HEK293 (cell line): Measurements from ENCODE around the gene HDGF.

Source experiments
- BCL11B ChIP-seq: fragments of 450-650 bp; formaldehyde crosslinking; IDR thresholded peaks from 2 replicates; pipeline ENCODE4 v1.5.1; 2016; ENCODE audit warnings: low read depth, missing biosample characterization, missing genetic modification characterization
- CTCF ChIP-seq: fragments of 450-650 bp; formaldehyde crosslinking; IDR thresholded peaks from 2 replicates; pipeline ENCODE4 v1.5.1; 2016; ENCODE audit warnings: missing biosample characterization, missing genetic modification characterization
- EGR2 ChIP-seq: fragments of 450-650 bp; formaldehyde crosslinking; IDR thresholded peaks from 2 replicates; pipeline ENCODE4 v1.5.1; 2016; ENCODE audit warnings: low read depth, missing biosample characterization, missing genetic modification characterization
- FEZF1 ChIP-seq: fragments of 450-650 bp; formaldehyde crosslinking; IDR thresholded peaks from 2 replicates; pipeline ENCODE4 v1.5.1; 2016; ENCODE audit warnings: missing biosample characterization, missing genetic modification characterization
- GLIS2 ChIP-seq: fragments of 450-650 bp; formaldehyde crosslinking; IDR thresholded peaks from 2 replicates; pipeline ENCODE4 v1.5.1; 2016; ENCODE audit warnings: missing biosample characterization, missing genetic modification characterization
- HOXC10 ChIP-seq: sonication (generic); formaldehyde crosslinking; IDR thresholded peaks from 2 replicates; pipeline ENCODE4 v1.8.1; 2023; ENCODE audit warnings: mild to moderate bottlenecking, missing genetic modification reagents
- KLF1 ChIP-seq: fragments of 450-650 bp; formaldehyde crosslinking; IDR thresholded peaks from 2 replicates; pipeline ENCODE4 v1.5.1; 2016; ENCODE audit warnings: missing biosample characterization, missing genetic modification characterization
- KLF16 ChIP-seq: fragments of 450-650 bp; formaldehyde crosslinking; IDR thresholded peaks from 2 replicates; pipeline ENCODE4 v1.5.1; 2017; ENCODE audit warnings: missing biosample characterization, missing genetic modification characterization
- KLF8 ChIP-seq: fragments of 450-650 bp; formaldehyde crosslinking; IDR thresholded peaks from 2 replicates; pipeline ENCODE4 v1.5.1; 2016; ENCODE audit warnings: missing biosample characterization, missing genetic modification characterization
- MZF1 ChIP-seq: fragments of 450-650 bp; formaldehyde crosslinking; IDR thresholded peaks from 2 replicates; pipeline ENCODE4 v1.5.1; 2017; ENCODE audit warnings: missing biosample characterization, missing genetic modification characterization, borderline replicate concordance
- PATZ1 ChIP-seq: fragments of 450-650 bp; formaldehyde crosslinking; IDR thresholded peaks from 2 replicates; pipeline ENCODE4 v1.5.1; 2016; ENCODE audit warnings: missing biosample characterization, missing genetic modification characterization
- PRDM10 ChIP-seq: fragments of 450-650 bp; formaldehyde crosslinking; IDR thresholded peaks from 2 replicates; pipeline ENCODE4 v1.5.1; 2016; ENCODE audit warnings: missing biosample characterization, missing genetic modification characterization
- SP2 ChIP-seq: fragments of 450-650 bp; formaldehyde crosslinking; IDR thresholded peaks from 2 replicates; pipeline ENCODE4 v1.5.1; 2016; ENCODE audit warnings: missing biosample characterization, missing genetic modification characterization
- SP3 ChIP-seq: fragments of 450-650 bp; formaldehyde crosslinking; IDR thresholded peaks from 2 replicates; pipeline ENCODE4 v1.5.1; 2016; ENCODE audit warnings: missing biosample characterization, missing genetic modification characterization
- TRIM28 ChIP-seq: IDR thresholded peaks from 2 replicates; pipeline ENCODE4 v1.6.1; 2011; ENCODE audit warnings: low read length, control low read depth, borderline replicate concordance
- WT1 ChIP-seq: fragments of 450-650 bp; formaldehyde crosslinking; IDR thresholded peaks from 2 replicates; pipeline ENCODE4 v1.5.1; 2016; ENCODE audit warnings: missing biosample characterization, missing genetic modification characterization
- ZBTB48 ChIP-seq: fragments of 450-650 bp; formaldehyde crosslinking; IDR thresholded peaks from 2 replicates; pipeline ENCODE4 v1.5.1; 2016; ENCODE audit warnings: missing biosample characterization, missing genetic modification characterization
- ZEB2 ChIP-seq: fragments of 450-650 bp; formaldehyde crosslinking; IDR thresholded peaks from 2 replicates; pipeline ENCODE4 v1.5.1; 2016; ENCODE audit warnings: missing biosample characterization, missing genetic modification characterization
- ZFHX2 ChIP-seq: fragments of 450-650 bp; formaldehyde crosslinking; conservative IDR thresholded peaks from 2 replicates; pipeline ENCODE4 v1.5.1; 2016; ENCODE audit warnings: missing biosample characterization, missing genetic modification characterization
- ZIC2 ChIP-seq: fragments of 450-650 bp; formaldehyde crosslinking; IDR thresholded peaks from 2 replicates; pipeline ENCODE4 v1.5.1; 2016; ENCODE audit warnings: missing biosample characterization, missing genetic modification characterization
- ZNF121 ChIP-seq: fragments of 450-650 bp; formaldehyde crosslinking; IDR thresholded peaks from 2 replicates; pipeline ENCODE4 v1.5.1; 2016; ENCODE audit warnings: missing biosample characterization, missing genetic modification characterization
- ZNF138 ChIP-seq: fragments of 450-650 bp; formaldehyde crosslinking; IDR thresholded peaks from 2 replicates; pipeline ENCODE4 v1.5.1; 2016; ENCODE audit warnings: missing biosample characterization, missing genetic modification characterization, borderline replicate concordance
- ZNF175 ChIP-seq: fragments of 450-650 bp; formaldehyde crosslinking; IDR thresholded peaks from 2 replicates; pipeline ENCODE4 v1.5.1; 2016; ENCODE audit warnings: missing biosample characterization, missing genetic modification characterization
- ZNF24 ChIP-seq: fragments of 450-650 bp; formaldehyde crosslinking; IDR thresholded peaks from 2 replicates; pipeline ENCODE4 v1.5.1; 2016; ENCODE audit warnings: missing biosample characterization, missing genetic modification characterization
- ZNF366 ChIP-seq: fragments of 450-650 bp; formaldehyde crosslinking; conservative IDR thresholded peaks from 2 replicates; pipeline ENCODE4 v1.5.1; 2016; ENCODE audit warnings: missing biosample characterization, missing genetic modification characterization
- ZNF423 ChIP-seq: fragments of 450-650 bp; formaldehyde crosslinking; IDR thresholded peaks from 2 replicates; pipeline ENCODE4 v1.5.1; 2016; ENCODE audit warnings: missing biosample characterization, missing genetic modification characterization
- ZNF548 ChIP-seq: fragments of 450-650 bp; formaldehyde crosslinking; IDR thresholded peaks from 2 replicates; pipeline ENCODE4 v1.5.1; 2016; ENCODE audit warnings: missing biosample characterization, missing genetic modification characterization
- ZNF654 ChIP-seq: fragments of 450-650 bp; formaldehyde crosslinking; IDR thresholded peaks from 2 replicates; pipeline ENCODE4 v1.5.1; 2016; ENCODE audit warnings: low read depth, missing biosample characterization, missing genetic modification characterization
- ZNF660 ChIP-seq: fragments of 450-650 bp; IDR thresholded peaks from 2 replicates; pipeline ENCODE4 v1.5.1; 2018; ENCODE audit warnings: missing biosample characterization, mild to moderate bottlenecking, missing genetic modification characterization
- ZNF701 ChIP-seq: fragments of 450-650 bp; formaldehyde crosslinking; IDR thresholded peaks from 2 replicates; pipeline ENCODE4 v1.5.1; 2016; ENCODE audit warnings: missing biosample characterization, missing genetic modification characterization
- ZNF76 ChIP-seq: fragments of 450-650 bp; formaldehyde crosslinking; IDR thresholded peaks from 2 replicates; pipeline ENCODE4; 2016; ENCODE audit warnings: low read depth, missing biosample characterization, missing genetic modification characterization, borderline replicate concordance
- ZNF768 ChIP-seq: fragments of 450-650 bp; formaldehyde crosslinking; IDR thresholded peaks from 2 replicates; pipeline ENCODE4 v1.5.1; 2018; ENCODE audit warnings: missing biosample characterization, mild to moderate bottlenecking, missing genetic modification characterization
- ZXDB ChIP-seq: fragments of 450-650 bp; formaldehyde crosslinking; IDR thresholded peaks from 2 replicates; pipeline ENCODE4 v1.5.1; 2016; ENCODE audit warnings: missing biosample characterization, missing genetic modification characterization

HDGF gene

GRCh38 chr1:156746728-156747631, 4.5 kb downstream of the HDGF start (continued):
- 0 out of 2 replicates have a peak, but pooled peaks have one; percentile 22 for TF ChIP-seq EGR2 (tag by site-specific recombination)
- peak; percentile 90 for TF ChIP-seq ZNF121 (tag by site-specific recombination)
- no peak; the same call in 1 of the 2 replicates for TF ChIP-seq ZNF768
- peak; percentile 39 for TF ChIP-seq ZXDB (tag by site-specific recombination)
- 0 out of 2 replicates have a peak, but pooled peaks have one; percentile 12 for TF ChIP-seq FEZF1
- peak; percentile 66 for TF ChIP-seq CTCF (tag by site-specific recombination)
- TF ChIP-seq ZNF548 (tag by site-specific recombination): no peak
- peak; percentile 22; the same call in 1 of the 2 replicates for TF ChIP-seq ZNF24 (tag by site-specific recombination)
- no peak for TF ChIP-seq ZNF138 (tag by site-specific recombination)
- peak; percentile 88 for TF ChIP-seq PATZ1 (tag by site-specific recombination)
- TF ChIP-seq ZNF175 (tag by site-specific recombination): no peak
- TF ChIP-seq ZFHX2: peak; percentile 61
- TF ChIP-seq GLIS2 (tag by site-specific recombination): peak; percentile 88
- TF ChIP-seq ZNF654 (tag by site-specific recombination): no peak
- peak; percentile 95 for TF ChIP-seq ZNF76 (tag by site-specific recombination)
- peak; percentile 78; the same call in 1 of the 2 replicates for TF ChIP-seq KLF1 (tag by site-specific recombination)
- TF ChIP-seq ZEB2 (tag by site-specific recombination): peak; percentile 10; the same call in 1 of the 2 replicates
- TF ChIP-seq ZNF423: peak; percentile 88; the same call in 1 of the 2 replicates
- TF ChIP-seq MZF1 (tag by site-specific recombination): no peak; the same call in 1 of the 2 replicates
- TF ChIP-seq ZIC2: peak; percentile 49
- TF ChIP-seq PRDM10 (tag by site-specific recombination): peak; percentile 63
- peak; percentile 69 for TF ChIP-seq KLF16 (tag by site-specific recombination)
- no peak for TF ChIP-seq ZNF701
- peak; percentile 78 for TF ChIP-seq SP3 (tag by site-specific recombination)
- peak; percentile 63 for TF ChIP-seq SP2 (tag by site-specific recombination)
- 0 out of 2 replicates have a peak, but pooled peaks have one; percentile 19 for TF ChIP-seq WT1 (tag by site-specific recombination)
- TF ChIP-seq ZNF660 (tag by site-specific recombination): 0 out of 2 replicates have a peak, but pooled peaks have one; percentile 39
- TF ChIP-seq KLF8 (tag by site-specific recombination): peak; percentile 46; the same call in 1 of the 2 replicates
- TF ChIP-seq HOXC10 (CRISPR knock-in tag): no peak
- peak; percentile 15; the same call in 1 of the 2 replicates for TF ChIP-seq ZBTB48 (tag by site-specific recombination)
- TF ChIP-seq ZNF366 (tag by site-specific recombination): peak; percentile 31; the same call in 1 of the 2 replicates
- no peak for TF ChIP-seq BCL11B
- TF ChIP-seq TRIM28: 0 out of 2 replicates have a peak, but pooled peaks have one; percentile 65
